HepG2 (cell line): ENCODE measurements around the gene FXN. TPM values are rescaled to one million over a fixed set of nuclear protein-coding genes. Genes with fewer than 3 reads are reported as not detected.

Source experiments
- ATAD3A ChIP-seq: sonication (generic); formaldehyde crosslinking; IDR thresholded peaks from 2 replicates; pipeline ENCODE4 v1.4.0; 2020; ENCODE audit warnings: missing genetic modification reagents
- BORCS8-MEF2B ChIP-seq: sonication (generic); formaldehyde crosslinking; IDR thresholded peaks from 2 replicates; pipeline ENCODE4 v1.8.0; 2022; ENCODE audit warnings: mild to moderate bottlenecking, missing genetic modification reagents
- GATAD1 ChIP-seq: IDR thresholded peaks from 2 replicates; pipeline ENCODE4 v1.6.1; 2016; ENCODE audit warnings: missing genetic modification reagents, missing compliant biosample characterization
- KDM6A ChIP-seq: IDR thresholded peaks from 2 replicates; pipeline ENCODE4 v1.6.1; 2016; ENCODE audit warnings: low read depth
- MTA1 ChIP-seq: sonication (generic); formaldehyde crosslinking; IDR thresholded peaks from 2 replicates; pipeline ENCODE4 v1.4.0; 2020; ENCODE audit warnings: missing genetic modification reagents, mild to moderate bottlenecking, borderline replicate concordance
- NCOA1 ChIP-seq: sonication (generic); formaldehyde crosslinking; IDR thresholded peaks from 2 replicates; pipeline ENCODE4 v1.9.0; 2021; ENCODE audit warnings: missing genetic modification reagents
- PLRG1 ChIP-seq: fragments of 450-650 bp; conservative IDR thresholded peaks from 2 replicates; pipeline ENCODE4 v1.6.1; 2016
- SIX1 ChIP-seq: sonication (generic); formaldehyde crosslinking; IDR thresholded peaks from 2 replicates; pipeline ENCODE4 v1.4.0; 2020; ENCODE audit warnings: missing genetic modification reagents, borderline replicate concordance
- SP1 ChIP-seq, 2 experiments: fragments of 450-650 bp in 1 of 2; sonication (generic) in 1 of 2; formaldehyde crosslinking in 1 of 2; IDR thresholded peaks; 2 replicates each; pipeline versions ENCODE4 v1.4.0 to v1.6.1; 2016 to 2020; ENCODE audit warnings: missing genetic modification reagents in 1 of 2
- TEAD3 ChIP-seq: optimal IDR thresholded peaks from 2 replicates; pipeline ENCODE3; 2016; ENCODE audit warnings: borderline replicate concordance
- ZFP36L2 ChIP-seq: sonication (generic); formaldehyde crosslinking; IDR thresholded peaks from 2 replicates; pipeline ENCODE4 v1.4.0; 2020; ENCODE audit warnings: missing genetic modification reagents
- ZNF12 ChIP-seq: sonication (generic); formaldehyde crosslinking; IDR thresholded peaks from 2 replicates; pipeline ENCODE4 v1.5.0; 2020; ENCODE audit warnings: missing genetic modification reagents
- ZNF17 ChIP-seq: sonication (generic); formaldehyde crosslinking; IDR thresholded peaks from 2 replicates; pipeline ENCODE4 v1.5.0; 2020; ENCODE audit warnings: mild to moderate bottlenecking, missing genetic modification reagents
- ZNF253 ChIP-seq: sonication (generic); formaldehyde crosslinking; IDR thresholded peaks from 2 replicates; pipeline ENCODE4 v1.8.0; 2022; ENCODE audit warnings: mild to moderate bottlenecking, missing genetic modification reagents, borderline replicate concordance
- ZSCAN20 ChIP-seq: sonication (generic); formaldehyde crosslinking; IDR thresholded peaks from 2 replicates; pipeline ENCODE4 v1.4.0; 2020; ENCODE audit warnings: missing genetic modification reagents, mild to moderate bottlenecking, borderline replicate concordance
- polyA plus RNA-seq, 8 experiments: library from polyadenylated mRNA; depleted of rRNA in 3 of 8; stranded (reverse) in 7 of 8; unstranded in 1 of 8; fragments of >200 nt; fragmentation: Illumina TruSeq in 4 of 8; extraction: Trizol in 4 of 8; gene quantifications; 2 replicates each; pipeline versions ENCODE4 v1.2.1 to v1.2.3, GENCODE V29; 2011 to 2016; ENCODE audit warnings: low read depth in 4 of 8, missing spikeins in 1 of 8, mixed read lengths in 1 of 8; ENCODE audit not compliant: insufficient read depth in 1 of 8
- total RNA-seq, 5 experiments: library from RNA; depleted of rRNA; stranded (reverse); fragments of >200 nt; fragmentation: Illumina TruSeq; extraction: Trizol; gene quantifications; 2 replicates each; pipeline ENCODE4 v1.2.3, GENCODE V29; 2016; ENCODE audit warnings: low read depth in 1 of 5
- TF ChIP-seq, protein P1 (sequence below): sonication (generic); formaldehyde crosslinking; IDR thresholded peaks from 2 replicates; pipeline ENCODE4 v1.5.0; 2020; ENCODE audit warnings: mild to moderate bottlenecking, missing genetic modification reagents, borderline replicate concordance
- TF ChIP-seq, protein P2 (sequence below): sonication (generic); formaldehyde crosslinking; conservative IDR thresholded peaks from 2 replicates; pipeline ENCODE4 v1.8.0; 2022; ENCODE audit warnings: low read depth, missing genetic modification reagents
- TF ChIP-seq, protein P3 (sequence below): sonication (generic); formaldehyde crosslinking; IDR thresholded peaks from 2 replicates; pipeline ENCODE4 v1.5.0; 2020; ENCODE audit warnings: missing genetic modification reagents

Gene FXN
- total and polyA plus RNA-seq, 2 of the 13 experiments (the other 11 are each of a cell fraction or from before 2014, with no cell fraction given), result 24.1 to 26.0 TPM

DNA sequence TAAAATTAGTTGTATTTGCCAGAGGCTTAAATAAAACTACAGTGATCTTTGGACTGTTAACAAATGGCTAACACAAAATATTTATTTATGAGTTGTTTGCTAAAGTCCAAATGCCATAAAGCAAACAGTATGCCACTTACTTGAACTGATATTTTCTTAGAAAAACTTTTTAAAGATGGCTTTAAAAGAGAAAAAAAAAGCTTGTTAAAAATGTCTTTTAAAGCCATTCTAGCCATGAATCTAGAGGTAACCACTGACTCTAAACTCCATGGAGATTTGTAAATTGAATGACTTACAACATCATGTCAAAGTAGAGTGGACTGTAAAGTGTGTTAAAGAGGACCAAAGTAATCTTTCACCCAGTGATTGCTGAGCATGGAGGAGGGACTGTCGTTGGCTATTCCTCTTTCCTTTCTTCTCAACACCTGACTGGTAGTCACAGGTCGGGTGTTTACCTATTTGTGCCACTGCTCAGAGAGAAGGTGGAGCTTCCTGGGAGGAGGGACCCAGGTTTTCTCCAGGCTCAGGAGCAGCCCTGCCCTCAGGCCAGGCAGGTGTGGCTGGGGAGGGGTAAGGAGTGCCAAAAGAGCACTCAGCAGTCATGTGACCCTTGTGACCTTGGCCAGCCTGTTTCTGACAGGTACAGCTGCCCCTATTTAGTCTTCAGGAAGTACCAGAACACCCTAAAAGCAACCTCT, 69.4 kb downstream of the FXN start (continued):
- TF ChIP-seq, protein P1, sequence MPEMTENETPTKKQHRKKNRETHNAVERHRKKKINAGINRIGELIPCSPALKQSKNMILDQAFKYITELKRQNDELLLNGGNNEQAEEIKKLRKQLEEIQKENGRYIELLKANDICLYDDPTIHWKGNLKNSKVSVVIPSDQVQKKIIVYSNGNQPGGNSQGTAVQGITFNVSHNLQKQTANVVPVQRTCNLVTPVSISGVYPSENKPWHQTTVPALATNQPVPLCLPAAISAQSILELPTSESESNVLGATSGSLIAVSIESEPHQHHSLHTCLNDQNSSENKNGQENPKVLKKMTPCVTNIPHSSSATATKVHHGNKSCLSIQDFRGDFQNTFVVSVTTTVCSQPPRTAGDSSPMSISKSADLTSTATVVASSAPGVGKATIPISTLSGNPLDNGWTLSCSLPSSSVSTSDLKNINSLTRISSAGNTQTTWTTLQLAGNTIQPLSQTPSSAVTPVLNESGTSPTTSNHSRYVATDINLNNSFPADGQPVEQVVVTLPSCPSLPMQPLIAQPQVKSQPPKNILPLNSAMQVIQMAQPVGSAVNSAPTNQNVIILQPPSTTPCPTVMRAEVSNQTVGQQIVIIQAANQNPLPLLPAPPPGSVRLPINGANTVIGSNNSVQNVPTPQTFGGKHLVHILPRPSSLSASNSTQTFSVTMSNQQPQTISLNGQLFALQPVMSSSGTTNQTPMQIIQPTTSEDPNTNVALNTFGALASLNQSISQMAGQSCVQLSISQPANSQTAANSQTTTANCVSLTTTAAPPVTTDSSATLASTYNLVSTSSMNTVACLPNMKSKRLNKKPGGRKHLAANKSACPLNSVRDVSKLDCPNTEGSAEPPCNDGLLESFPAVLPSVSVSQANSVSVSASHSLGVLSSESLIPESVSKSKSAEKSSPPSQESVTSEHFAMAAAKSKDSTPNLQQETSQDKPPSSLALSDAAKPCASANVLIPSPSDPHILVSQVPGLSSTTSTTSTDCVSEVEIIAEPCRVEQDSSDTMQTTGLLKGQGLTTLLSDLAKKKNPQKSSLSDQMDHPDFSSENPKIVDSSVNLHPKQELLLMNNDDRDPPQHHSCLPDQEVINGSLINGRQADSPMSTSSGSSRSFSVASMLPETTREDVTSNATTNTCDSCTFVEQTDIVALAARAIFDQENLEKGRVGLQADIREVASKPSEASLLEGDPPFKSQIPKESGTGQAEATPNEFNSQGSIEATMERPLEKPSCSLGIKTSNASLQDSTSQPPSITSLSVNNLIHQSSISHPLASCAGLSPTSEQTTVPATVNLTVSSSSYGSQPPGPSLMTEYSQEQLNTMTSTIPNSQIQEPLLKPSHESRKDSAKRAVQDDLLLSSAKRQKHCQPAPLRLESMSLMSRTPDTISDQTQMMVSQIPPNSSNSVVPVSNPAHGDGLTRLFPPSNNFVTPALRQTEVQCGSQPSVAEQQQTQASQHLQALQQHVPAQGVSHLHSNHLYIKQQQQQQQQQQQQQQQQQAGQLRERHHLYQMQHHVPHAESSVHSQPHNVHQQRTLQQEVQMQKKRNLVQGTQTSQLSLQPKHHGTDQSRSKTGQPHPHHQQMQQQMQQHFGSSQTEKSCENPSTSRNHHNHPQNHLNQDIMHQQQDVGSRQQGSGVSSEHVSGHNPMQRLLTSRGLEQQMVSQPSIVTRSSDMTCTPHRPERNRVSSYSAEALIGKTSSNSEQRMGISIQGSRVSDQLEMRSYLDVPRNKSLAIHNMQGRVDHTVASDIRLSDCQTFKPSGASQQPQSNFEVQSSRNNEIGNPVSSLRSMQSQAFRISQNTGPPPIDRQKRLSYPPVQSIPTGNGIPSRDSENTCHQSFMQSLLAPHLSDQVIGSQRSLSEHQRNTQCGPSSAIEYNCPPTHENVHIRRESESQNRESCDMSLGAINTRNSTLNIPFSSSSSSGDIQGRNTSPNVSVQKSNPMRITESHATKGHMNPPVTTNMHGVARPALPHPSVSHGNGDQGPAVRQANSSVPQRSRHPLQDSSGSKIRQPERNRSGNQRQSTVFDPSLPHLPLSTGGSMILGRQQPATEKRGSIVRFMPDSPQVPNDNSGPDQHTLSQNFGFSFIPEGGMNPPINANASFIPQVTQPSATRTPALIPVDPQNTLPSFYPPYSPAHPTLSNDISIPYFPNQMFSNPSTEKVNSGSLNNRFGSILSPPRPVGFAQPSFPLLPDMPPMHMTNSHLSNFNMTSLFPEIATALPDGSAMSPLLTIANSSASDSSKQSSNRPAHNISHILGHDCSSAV (CRISPR knock-in tag), result no peak
- TF ChIP-seq ZNF12 (CRISPR knock-in tag) (no peak), MTA1 (CRISPR knock-in tag) (0 out of 2 replicates have a peak, but pooled peaks have one; percentile 42), GATAD1 (CRISPR knock-in tag) (no peak), ZFP36L2 (CRISPR knock-in tag) (no peak; the same call in 1 of the 2 replicates), TEAD3 (CRISPR knock-in tag) (peak; percentile 58), NCOA1 (CRISPR knock-in tag) (no peak), SIX1 (CRISPR knock-in tag) (no peak), PLRG1 (no peak), BORCS8-MEF2B (CRISPR knock-in tag) (no peak), KDM6A (CRISPR knock-in tag) (peak; percentile 60; the same call in 1 of the 2 replicates), ZSCAN20 (no peak), ATAD3A (CRISPR knock-in tag) (no peak), ZNF17 (CRISPR knock-in tag) (no peak), SP1 (IDR thresholded peaks at IDR 0.05) (no peak), SP1 (CRISPR knock-in tag; IDR thresholded peaks at IDR 0.05) (no peak), ZNF253 (CRISPR knock-in tag) (no peak)
- TF ChIP-seq, protein P2, sequence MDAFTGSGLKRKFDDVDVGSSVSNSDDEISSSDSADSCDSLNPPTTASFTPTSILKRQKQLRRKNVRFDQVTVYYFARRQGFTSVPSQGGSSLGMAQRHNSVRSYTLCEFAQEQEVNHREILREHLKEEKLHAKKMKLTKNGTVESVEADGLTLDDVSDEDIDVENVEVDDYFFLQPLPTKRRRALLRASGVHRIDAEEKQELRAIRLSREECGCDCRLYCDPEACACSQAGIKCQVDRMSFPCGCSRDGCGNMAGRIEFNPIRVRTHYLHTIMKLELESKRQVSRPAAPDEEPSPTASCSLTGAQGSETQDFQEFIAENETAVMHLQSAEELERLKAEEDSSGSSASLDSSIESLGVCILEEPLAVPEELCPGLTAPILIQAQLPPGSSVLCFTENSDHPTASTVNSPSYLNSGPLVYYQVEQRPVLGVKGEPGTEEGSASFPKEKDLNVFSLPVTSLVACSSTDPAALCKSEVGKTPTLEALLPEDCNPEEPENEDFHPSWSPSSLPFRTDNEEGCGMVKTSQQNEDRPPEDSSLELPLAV (CRISPR knock-in tag), result no peak
- TF ChIP-seq, protein P3, sequence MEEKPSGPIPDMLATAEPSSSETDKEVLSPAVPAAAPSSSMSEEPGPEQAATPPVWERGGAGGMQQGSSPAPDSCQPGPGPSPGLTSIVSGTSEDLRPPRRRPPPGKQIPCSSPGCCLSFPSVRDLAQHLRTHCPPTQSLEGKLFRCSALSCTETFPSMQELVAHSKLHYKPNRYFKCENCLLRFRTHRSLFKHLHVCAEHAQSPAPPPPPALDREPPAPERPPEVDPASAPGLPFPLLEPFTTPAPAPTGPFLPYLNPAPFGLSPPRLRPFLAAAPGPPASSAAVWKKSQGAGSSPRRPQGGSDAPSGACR, result no peak
